Inflammatory macrophage treated with lipopolysaccharide for 1 hour (primary cell): ENCODE results near the gene ARAF.

Experiments used
- DNase-seq, 2 donors: peaks; one replicate each; pipeline ENCODE4 v3.0.0-alpha.2; 2020 to 2022

Gene ARAF

DNA sequence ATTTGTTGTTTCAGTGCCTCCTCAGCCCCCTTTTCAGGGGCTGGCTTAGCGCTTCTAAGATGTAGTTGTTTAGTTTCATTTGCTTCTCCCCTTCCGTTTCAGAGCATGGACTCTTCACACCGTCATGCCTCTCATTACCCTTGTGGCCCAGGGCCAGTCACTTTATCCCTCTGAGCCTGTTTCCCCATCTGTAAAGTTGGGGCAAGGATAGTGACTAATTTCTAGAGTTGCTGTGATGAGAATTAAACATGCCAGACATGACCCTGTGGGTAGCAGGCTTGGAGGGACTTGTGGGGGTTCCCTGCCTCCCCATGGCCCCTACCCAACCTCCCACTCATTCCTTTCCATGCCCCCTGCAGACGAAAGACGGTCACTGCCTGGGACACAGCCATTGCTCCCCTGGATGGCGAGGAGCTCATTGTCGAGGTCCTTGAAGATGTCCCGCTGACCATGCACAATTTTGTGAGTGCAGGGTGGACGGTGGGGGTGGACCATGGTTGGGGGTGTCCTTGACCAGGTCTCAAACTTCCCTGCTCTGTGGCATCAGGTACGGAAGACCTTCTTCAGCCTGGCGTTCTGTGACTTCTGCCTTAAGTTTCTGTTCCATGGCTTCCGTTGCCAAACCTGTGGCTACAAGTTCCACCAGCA is 3.6 kb downstream of the ARAF start:
- DNase-seq: no peak

DNA sequence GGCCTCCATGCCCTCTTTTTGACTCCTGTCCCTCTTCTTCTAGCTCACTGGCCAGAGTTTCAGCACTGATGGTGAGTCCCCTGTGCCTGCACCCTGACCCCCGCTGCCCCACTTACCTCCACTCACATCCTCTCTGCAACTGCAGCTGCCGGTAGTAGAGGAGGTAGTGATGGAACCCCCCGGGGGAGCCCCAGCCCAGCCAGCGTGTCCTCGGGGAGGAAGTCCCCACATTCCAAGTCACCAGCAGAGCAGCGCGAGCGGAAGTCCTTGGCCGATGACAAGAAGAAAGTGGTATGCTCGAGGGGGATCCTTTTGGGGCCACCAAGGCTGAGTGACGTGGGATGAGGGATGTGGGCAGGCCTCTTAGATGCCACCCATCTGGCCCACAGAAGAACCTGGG is 5.8 kb downstream of the ARAF start:
- no peak for DNase-seq

DNA sequence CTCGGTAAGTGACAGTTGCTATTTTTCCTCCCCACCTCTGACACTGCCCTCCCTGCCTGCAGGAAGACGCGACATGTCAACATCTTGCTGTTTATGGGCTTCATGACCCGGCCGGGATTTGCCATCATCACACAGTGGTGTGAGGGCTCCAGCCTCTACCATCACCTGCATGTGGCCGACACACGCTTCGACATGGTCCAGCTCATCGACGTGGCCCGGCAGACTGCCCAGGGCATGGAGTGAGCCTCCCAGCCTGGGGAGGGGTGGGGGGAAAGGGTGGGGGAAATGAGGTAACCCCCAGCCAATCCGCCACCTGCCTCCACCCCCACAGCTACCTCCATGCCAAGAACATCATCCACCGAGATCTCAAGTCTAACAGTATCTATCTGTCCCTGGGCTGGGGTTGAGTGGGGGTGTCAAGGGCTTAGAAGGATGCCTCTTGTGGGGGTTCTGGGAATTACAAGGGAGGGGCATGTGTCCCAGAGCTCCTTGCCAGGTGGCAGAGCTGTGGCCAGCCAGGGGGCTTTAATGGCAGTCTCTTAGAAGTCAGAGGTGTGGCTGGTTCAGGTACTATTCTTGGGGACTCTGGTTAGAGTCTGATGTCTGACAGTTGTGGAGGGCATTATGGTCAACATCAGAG is 7.8 kb downstream of the ARAF start:
- DNase-seq: peak in 1 of 2 donors; percentile 37

DNA sequence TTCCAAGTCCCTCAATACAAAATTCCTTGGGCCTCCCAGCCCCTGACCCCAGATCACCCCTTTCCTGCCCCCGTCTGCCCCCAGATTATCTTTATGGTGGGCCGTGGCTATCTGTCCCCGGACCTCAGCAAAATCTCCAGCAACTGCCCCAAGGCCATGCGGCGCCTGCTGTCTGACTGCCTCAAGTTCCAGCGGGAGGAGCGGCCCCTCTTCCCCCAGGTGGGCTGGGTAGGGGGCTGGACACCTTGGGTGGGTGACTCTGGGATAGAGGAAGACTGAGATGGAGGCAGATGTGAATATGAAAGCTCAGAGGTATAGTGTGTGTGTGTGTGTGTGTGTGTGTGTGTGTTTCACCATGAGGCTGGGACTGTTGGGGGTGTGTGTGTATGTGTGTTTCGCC is 9.8 kb downstream of the ARAF start:
- no peak for DNase-seq

DNA sequence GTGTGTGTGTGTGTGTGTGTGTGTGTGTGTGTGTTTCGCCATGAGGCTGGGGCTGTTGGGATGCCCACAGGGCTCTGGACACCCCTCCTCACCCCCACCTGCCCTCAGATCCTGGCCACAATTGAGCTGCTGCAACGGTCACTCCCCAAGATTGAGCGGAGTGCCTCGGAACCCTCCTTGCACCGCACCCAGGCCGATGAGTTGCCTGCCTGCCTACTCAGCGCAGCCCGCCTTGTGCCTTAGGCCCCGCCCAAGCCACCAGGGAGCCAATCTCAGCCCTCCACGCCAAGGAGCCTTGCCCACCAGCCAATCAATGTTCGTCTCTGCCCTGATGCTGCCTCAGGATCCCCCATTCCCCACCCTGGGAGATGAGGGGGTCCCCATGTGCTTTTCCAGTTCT is 10.2 kb downstream of the ARAF start:
- DNase-seq: no peak

DNA sequence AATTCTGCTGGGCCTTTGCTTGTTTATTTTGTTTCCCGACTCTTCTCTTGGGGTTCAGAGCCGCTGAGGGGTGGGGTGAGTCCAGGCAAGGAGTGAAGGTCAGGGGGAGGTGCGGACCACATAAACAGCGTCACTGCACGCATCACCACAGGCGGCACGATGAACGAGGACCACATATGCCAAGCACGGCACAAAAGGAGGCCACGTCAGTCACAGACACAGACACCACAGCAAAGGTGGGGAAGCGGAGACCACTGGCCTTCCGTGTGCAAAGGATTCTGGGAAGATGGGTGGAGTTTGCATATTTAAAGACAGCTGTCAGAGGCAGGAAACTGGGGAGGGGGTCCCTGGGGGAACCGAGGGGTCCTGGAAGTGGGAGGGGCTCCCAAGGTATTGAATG is 10.9 kb downstream of the ARAF start:
- DNase-seq: no peak

DNA sequence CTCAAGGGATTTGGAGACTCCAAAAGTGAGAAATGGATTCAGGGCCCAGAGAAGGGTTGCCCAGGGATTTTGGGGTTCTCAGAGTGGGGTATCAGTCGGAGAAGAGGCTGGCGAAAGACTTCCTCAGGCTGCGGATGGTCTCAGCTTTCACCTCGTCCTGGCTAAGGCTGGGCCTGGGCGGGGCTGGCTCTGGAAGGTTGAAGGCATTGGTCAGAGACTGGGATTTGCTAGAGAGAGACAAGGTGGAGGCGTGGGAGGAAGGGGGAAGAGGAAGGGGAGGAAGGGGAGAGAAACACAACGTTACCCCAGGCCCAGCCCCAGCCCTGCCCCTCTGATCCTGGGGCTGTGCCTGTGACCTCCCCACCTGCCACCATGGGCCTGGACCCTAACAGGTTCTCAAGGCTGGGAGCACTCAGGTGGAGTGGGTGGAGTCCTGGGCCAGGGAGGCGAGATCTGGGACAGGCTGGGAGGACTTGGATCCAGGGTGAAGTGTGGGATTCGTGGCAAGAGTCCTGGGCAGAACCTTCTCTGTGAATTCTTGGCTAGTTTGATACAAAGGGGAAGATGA is 11.9 kb downstream of the ARAF start:
- DNase-seq: no peak

DNA sequence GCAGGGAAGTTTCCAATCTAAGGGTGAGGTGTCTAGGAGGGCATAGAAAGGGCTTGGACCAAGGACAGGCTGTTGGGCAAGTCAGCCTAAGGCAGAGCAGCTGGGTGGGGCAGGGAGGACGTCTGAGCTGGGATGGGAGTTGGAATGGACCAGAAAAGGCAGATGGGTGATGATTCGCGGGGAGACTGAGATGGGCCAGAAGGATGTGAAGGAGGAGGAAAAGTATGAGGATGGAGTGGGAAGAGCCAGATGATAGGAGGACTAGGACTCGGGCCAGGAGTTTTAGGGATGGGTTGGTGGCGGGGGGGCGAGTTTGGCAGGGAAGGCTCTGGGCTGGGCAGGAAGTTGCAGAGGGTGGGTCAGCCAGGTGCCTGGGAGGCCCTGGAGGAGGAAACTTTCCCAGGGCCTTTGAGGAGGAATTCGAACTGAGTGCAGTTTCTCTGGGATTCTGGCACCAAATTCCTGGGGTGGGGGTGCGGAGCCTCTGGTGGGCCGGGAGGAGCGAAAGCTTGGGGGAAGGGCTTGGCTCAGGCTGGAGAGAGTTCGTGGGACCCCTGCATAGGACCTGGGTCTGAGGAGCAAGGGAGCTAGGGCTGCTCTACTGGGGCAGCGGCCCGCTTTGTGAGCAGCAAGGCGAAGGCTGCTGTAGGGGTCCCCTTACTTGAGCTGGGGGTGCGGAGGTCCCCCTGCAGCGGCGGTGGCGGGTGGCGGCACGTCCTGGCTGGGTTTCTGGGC is 12.5 kb downstream of the ARAF start:
- no peak for DNase-seq

DNA sequence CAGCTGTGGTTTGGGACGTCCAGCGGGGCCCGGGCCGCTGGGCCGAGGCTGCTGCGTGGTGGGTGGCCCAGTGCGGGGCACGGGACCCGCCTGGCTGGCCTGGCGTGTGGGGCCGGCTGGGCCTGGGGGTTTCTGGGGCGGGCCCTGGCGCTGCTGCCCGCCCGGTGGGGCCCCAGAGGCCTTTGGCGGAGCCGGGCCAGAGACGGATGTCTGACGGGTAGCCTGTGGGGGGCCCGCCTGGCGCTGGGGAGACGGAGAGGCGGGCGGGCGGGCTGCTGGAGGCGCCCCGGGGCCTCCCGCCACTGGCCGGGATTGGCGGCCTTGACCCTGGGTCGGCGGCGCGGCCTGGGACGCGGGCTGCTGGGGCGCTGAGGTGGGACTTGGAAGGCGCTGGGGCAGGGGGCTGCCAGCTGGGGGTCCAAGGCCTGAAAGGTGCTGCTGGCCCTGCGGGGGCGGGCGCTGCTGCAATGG is 13.1 kb downstream of the ARAF start:
- no peak for DNase-seq

DNA sequence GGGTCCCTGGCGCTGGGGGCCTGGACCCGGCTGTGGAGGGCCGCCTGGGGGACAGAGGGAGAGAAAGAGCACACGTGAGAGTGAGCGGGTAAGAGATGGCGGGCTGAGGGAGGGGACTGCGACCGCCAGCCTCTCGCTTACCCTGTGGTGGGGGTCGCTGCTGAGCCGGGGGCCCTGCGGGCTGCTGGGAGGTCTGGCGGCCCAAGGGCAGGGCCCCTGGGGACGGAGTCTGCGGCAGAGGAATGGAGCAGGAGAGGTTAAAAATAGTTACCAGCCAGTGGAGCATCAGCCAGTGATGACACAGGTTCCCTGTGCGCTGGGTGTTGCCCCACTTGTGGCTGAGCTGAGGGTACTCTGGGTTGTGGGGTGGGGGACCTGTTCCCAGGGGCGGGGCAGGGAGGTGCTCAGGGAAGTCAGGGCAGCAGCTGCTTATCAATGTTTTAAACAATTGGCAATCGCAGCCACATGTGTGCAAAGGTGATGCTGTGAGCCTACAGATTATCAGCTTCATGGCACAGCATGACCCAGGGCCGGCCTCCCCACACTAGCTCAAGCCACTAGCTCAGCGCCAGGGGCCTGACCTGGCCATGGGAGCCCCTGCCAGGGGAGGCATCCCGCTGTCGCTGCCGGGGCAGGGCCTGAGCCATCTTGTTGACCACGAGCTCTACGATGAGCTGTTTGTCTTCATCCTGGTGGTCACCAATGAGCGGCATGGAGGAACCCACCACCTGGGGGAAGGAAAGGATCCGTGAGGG is 13.7 kb downstream of the ARAF start:
- no peak for DNase-seq

DNA sequence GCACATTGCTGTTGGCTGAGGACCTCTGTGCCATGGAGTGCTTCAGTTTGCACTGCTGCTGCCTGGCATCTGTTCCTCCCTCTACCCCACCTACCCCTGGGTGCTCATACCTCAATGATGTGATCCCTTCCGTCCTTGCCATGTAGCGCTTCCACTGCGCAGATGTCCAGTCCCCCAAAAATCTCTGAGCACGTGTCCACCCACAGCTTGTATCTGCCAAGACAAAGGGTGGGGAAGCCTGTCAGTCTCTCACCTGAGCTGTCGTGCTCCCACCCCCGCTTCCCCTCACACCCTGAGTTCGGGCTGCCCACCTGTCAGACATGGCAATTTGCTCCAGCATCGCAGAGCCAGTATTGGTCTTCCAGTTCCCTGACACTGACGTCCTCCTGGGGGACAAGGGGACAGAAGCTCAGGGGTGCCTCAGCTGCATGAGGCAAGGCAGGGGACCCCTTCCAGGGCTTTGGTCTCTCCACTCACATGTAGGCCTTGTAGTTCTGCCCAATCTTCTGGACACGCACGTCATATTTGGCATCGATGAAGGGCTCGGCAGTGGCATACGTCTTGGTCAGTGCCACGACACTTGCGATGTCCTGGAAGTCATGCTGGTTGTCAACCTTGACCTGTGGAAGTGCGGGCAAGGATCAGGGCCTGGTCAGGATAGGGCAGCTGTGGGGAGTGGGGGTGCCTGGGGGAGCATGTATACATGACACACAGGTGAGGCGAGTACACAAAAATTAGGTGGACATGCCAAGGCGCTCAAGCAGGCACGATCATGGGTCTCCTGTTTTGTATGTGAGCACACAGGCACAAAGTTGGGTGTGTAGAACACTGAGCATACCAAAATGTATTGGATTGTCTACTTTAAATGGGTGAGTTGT is 15.3 kb downstream of the ARAF start:
- DNase-seq: no peak

DNA sequence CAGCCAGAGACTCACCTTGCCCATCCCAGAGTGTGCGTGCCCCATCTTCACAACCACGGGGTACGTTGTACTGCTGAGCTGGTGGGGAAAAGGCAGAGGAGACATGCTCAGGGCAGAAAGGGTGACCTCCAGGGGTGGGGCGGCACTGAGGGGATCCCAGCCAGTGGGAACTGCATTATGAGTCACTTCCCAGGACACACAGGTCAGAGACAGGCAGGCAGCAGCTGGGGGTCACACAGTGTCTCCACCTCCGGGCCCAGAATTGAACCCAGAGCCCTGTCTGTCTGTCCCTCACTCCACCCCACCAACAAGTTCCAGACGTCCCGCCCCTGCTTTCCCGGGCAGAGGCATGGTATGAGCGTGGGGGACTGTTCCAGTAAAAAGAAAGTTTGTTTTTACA is 16.4 kb downstream of the ARAF start:
- no peak for DNase-seq

DNA sequence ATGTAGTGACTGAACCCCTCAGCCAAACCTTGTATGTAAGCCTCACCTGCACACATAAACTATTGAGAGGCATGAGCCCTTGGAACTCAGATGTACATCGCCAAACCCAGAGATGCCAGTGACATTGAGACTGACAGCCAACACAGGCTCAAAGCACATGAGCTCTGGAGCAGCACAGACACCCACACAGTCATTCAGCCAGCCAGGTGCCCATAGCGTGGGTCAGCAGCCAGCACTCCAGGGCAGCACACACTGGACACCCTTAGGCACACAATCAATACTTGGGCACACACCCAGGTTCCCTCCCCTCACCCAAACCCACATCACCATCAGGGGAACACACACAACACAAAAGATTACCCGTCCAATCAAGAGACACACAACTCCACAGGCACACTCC is 16.9 kb downstream of the ARAF start:
- DNase-seq: no peak

DNA sequence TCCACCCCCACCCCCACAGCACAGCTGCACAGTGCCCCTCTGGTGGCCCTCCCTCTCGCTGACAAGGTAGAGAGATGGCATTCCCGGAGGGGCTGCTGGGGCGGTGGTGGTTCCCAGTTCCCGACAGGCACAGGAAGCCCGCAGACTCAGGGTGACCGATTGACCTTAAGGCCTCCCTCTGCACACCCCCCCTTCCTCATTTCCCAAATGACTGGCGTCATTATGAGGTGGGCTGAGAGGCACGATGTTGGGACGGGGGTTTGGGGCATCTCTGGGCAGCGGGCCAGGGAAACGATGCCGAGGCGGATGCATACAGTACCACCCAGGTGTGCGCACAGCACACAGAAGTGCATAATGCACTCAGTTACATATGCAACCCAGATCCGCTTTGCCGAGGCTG is 17.7 kb downstream of the ARAF start:
- DNase-seq: peak; percentile 39 to 49

DNA sequence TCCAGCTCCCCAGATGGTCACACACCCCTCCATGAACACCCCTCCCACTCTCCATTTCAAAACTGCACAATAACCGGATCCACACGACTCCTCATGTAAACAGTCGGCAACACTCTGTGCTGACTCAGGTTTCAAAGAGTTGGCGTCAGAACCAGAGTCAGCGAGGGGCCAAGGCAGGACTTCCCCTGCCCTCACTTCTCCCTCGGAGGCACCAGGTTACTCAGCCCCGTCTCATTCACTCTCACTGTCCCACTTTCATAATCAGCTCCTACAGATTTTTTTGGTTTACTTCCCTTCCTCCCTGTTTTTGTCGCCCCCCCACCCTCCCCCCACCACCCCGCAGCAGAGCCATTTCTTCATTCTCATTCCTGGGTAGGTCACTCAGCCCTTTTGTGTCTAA is 18.5 kb downstream of the ARAF start:
- peak; percentile 76 to 91 for DNase-seq

DNA sequence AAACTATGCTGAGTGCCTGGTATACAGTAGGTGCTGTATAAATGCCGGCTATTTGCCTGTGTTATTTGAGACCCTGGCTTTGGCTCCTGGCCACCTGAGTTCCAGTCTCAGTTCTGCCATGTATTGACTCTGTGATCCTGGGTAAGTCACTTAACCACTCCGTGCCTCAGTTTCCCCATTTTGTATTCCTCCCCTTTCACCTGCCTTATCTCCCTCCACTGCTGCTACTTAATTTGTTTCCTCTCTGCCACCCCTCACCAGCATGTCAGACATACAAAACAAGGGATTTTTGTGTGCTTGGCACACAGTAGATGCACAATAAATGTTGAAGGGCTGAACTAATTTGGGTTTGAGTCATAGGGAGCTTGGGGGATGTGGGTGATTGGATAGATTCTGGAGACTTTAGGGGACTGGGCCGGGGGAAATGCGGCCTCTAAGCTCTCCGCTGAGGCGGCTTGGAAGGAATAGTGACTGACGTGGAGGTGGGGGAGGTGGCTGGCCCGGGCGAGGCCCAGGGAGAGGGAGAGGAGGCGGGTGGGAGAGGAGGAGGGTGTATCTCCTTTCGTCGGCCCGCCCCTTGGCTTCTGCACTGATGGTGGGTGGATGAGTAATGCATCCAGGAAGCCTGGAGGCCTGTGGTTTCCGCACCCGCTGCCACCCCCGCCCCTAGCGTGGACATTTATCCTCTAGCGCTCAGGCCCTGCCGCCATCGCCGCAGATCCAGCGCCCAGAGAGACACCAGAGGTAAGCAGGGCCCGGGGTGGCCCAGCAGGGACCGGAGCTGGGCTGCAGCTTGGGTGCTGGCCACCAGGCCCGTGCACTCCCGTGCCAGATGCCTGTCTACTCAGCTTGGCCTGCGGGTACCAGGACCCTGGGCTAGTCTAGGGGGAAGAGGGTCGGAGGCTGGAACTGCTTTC is 21.0 kb downstream of the ARAF start, which contains the start of gene TIMP1:
TSS of gene TIMP1 (plus strand) at position 706 of the 917 bp plus-strand sequence. CDS start 980 bp downstream, outside the sequence.
- peak; percentile 84 to 89 for DNase-seq

DNA sequence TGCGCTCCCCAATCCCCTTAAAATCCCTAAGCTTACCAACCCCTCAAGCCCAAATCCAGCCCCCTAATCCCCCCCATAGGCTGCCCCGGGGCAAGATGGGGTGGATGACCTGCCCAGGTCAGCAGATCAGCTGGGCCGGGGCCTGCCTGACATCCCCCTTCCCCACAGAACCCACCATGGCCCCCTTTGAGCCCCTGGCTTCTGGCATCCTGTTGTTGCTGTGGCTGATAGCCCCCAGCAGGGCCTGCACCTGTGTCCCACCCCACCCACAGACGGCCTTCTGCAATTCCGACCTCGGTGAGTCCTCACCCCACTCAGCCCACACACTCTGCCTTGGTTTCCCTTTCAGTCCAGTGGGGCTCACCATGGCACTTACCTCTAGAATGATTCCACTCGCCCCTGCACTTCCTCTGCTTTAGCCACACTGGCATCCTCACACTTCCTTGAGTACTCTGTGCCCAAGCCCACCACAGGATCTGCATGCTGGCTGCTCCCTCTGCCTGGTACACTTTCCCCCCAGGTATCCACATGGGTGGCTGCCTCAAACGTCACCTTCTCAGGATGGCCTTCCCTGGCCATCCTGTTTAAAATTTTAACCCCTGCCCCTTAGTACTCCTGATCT is 22.3 kb downstream of the ARAF start:
- no peak for DNase-seq

DNA sequence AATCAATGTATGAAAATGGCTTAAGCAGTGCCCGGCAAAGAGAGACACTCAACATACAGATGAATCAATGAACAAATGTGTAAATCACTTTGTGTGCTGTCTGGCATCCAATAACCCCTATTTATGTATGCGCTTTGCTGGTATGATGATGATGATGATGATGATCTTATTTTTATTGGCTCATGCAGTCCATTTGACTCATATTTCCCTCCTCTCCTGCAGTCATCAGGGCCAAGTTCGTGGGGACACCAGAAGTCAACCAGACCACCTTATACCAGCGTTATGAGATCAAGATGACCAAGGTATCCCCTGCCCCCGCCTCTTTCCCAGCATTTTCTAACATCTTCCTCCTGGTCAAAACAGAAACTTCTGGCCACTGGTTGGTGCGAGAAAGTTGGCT is 23.7 kb downstream of the ARAF start:
- no peak for DNase-seq

DNA sequence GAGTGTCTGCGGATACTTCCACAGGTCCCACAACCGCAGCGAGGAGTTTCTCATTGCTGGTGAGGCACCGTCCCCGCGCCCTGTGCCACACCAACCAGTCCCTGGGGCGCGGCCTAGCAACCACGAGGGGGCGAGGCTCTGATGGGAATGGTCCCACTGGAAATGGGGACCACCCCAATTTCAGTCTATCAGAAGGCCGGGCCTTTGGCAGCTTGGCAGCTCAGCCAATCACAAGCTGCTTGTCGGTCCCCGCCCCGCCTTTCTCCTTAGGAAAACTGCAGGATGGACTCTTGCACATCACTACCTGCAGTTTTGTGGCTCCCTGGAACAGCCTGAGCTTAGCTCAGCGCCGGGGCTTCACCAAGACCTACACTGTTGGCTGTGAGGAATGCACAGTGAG is 24.3 kb downstream of the ARAF start:
- no peak for DNase-seq

DNA sequence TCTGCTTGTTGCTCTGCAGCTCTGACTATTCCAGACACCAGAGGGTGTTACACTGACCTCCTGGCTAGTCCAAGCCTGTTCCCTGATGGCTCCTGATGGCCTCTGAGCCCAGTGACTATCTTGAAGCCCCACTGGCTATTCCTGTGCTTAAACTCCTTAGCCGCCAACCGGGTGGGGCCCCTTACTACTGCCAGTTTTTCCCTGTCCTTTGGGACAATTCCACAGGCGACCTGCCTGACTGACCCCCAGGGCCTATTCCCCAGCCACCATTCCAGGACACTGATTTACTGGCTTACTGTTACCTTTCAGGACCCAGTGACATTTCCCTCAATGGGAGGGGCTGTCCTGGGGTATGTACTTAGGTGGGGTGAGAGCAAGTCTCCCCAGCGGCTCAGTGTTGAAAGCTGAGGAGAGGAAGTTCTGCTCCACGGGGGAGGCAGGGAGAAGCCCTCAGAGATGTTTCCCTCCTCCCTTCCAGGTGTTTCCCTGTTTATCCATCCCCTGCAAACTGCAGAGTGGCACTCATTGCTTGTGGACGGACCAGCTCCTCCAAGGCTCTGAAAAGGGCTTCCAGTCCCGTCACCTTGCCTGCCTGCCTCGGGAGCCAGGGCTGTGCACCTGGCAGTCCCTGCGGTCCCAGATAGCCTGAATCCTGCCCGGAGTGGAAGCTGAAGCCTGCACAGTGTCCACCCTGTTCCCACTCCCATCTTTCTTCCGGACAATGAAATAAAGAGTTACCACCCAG is 25.2 kb downstream of the ARAF start:
- no peak for DNase-seq
